Measurements from ENCODE around the gene BCR.
"Not testable (repeated sequence)": the region's sequence is repeated elsewhere in the genome, so short reads cannot be mapped to it uniquely, and the experiment has no call there.

The BCR gene

DNA sequence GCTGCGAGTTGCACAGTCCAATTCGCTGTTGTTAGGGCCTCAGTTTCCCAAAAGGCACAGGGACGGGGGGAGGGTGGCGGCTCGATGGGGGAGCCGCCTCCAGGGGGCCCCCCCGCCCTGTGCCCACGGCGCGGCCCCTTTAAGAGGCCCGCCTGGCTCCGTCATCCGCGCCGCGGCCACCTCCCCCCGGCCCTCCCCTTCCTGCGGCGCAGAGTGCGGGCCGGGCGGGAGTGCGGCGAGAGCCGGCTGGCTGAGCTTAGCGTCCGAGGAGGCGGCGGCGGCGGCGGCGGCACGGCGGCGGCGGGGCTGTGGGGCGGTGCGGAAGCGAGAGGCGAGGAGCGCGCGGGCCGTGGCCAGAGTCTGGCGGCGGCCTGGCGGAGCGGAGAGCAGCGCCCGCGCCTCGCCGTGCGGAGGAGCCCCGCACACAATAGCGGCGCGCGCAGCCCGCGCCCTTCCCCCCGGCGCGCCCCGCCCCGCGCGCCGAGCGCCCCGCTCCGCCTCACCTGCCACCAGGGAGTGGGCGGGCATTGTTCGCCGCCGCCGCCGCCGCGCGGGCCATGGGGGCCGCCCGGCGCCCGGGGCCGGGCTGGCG lies at the start of gene BCR:
Gene BCR, plus strand, starts transcription at position 209 of the 592 bp plus-strand sequence. CDS start 452 bp downstream, outside the sequence.
- in situ Hi-C loops (cut with HindIII; ENCODE audit: low sequenced_read_pairs), result no loop called here

DNA sequence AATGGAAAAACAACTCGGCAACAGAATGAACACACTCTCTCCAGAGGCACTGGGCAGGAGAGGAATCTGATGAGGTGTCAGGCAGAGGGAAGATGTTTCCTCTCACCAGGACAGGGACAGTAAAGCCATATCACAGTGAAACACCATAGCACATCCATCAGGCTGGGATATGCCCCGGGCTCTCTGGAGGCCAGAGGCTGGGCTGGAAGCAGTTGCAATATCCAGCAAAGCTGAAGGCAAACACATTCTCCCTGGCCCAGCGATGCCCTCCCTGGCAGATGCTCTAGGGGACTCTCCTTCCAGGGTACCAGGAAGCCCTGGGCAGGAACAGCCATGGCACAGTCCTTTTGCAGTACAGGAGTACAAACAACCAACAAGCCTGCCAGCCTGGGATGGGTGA lies 49.6 kb upstream of the BCR start:
- in situ Hi-C loops (cut with HindIII; ENCODE audit: low sequenced_read_pairs), result no loop called here

DNA sequence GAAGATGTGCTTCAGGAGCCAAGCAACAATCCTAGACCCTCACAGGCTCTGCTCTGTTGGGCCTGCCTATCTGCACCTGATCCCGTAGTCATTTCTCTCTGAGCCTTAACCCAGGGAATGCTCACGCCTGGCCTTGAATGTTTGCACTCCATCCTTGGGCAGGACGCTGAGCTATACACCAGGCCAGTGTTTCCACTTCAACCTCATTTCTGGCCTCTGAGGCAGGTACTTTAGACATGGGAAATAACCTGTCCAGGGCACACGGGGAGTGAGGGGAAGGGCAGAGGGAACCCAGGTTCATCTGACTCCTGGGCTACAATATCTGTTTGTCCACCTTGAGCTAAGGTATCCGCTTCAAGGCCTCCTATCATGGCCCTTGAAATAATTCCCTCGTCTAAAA lies 48.4 kb upstream of the BCR start:
- in situ Hi-C loops (cut with HindIII; ENCODE audit: low sequenced_read_pairs), result no loop called here

DNA sequence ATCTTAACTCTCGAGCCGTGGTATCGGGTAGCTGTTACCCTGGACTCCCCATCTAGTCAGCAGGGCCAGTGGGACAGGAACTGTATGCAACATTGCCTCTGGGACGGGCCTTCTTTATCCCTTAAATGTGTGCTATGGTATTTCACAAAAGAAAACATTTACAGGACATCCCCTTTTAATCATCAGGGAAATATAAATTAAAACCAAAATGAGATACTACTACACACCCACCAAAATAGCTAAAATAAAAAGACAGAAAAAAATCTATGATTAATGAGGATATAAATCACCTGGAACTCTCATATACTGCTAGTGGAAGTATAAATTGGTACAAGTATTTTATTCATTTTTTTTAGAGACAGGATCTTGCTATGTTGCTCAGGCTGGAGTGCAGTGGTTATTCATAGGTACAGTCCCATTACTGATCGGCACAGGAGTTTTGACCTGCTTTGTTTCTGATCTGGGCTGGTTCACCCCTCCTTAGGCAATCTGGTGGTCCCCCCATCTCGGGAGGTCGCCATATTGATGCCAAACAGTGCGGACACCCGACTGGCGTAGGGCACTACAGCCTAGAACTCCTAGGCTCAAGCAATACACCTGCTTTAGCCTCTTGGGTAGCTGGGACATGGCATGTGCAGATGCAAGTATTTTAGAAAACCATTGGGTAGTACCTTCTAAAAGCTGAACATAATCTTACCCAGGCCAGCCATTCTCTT lies 47.8 kb upstream of the BCR start:
- in situ Hi-C loops (cut with HindIII; ENCODE audit: low sequenced_read_pairs), result no loop called here

GRCh38 chr22:23133922-23134321 lies 46.4 kb upstream of the BCR start:
- in situ Hi-C loops (cut with HindIII; ENCODE audit: low sequenced_read_pairs), result no loop called here

GRCh38 chr22:23136991-23137390 lies 43.3 kb upstream of the BCR start:
- in situ Hi-C loops (cut with HindIII; ENCODE audit: low sequenced_read_pairs), result not testable (repeated sequence)

GRCh38 chr22:23137468-23137867 lies 42.8 kb upstream of the BCR start:
- in situ Hi-C loops (cut with HindIII; ENCODE audit: low sequenced_read_pairs), result no loop called here

GRCh38 chr22:23137905-23138561 lies 42.3 kb upstream of the BCR start:
- in situ Hi-C loops (cut with HindIII; ENCODE audit: low sequenced_read_pairs), result no loop called here

GRCh38 chr22:23138584-23139435 lies 41.5 kb upstream of the BCR start:
- in situ Hi-C loops (cut with HindIII; ENCODE audit: low sequenced_read_pairs), result no loop called here

DNA sequence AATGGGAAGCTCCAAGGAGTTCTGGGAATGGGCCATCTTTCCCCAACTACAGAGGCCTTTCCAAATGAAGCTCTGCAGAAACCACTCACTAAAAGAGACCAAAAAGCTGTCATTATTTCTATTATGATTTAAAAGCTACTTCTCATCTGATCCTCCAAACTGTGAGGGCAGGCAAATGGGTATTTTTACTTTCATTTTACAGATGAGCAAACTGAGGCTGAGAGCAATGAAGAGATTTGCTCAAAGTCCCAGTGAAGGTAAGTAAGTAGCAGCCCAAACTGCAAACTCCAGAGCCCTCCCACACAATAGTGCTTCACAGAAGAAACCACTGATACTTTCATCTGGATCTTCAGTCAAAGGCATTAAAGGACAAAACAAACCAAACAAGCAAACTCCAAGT lies 39.9 kb upstream of the BCR start:
- in situ Hi-C loops (cut with HindIII; ENCODE audit: low sequenced_read_pairs), result no loop called here

DNA sequence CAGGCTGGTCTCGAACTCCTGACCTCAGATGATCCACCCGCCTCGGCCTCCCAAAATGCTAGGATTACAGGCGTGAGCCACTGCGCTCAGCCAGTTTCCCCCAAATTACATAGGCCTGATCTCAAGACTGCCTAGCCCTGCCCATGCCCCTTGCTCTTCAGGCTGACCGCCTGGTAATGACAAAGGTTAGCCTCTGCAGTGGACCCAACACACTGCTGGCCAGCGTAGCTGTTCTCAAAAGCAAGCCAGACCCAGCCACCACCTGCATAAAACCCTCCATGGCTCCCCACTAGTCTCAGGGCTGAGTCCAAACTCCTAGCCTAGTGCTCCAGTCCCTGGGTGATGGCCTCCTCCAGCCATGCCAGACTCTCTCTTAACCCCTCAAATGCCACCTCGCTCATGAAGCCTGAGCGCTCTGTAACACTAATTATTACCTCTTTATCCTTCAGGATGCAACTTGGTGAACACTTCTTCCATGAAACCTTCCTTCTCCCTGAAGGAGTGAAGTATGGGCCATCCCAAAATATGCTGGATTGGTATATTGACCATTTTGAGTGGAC lies 37.7 kb upstream of the BCR start:
- in situ Hi-C loops (cut with HindIII; ENCODE audit: low sequenced_read_pairs), result no loop called here

GRCh38 chr22:23143119-23143518 lies 37.2 kb upstream of the BCR start:
- in situ Hi-C loops (cut with HindIII; ENCODE audit: low sequenced_read_pairs), result no loop called here

- in situ Hi-C loops (cut with HindIII; ENCODE audit: low sequenced_read_pairs), result no loop called here
Measured at GRCh38 chr22:23144432-23144831, 35.9 kb upstream of the BCR start.

DNA sequence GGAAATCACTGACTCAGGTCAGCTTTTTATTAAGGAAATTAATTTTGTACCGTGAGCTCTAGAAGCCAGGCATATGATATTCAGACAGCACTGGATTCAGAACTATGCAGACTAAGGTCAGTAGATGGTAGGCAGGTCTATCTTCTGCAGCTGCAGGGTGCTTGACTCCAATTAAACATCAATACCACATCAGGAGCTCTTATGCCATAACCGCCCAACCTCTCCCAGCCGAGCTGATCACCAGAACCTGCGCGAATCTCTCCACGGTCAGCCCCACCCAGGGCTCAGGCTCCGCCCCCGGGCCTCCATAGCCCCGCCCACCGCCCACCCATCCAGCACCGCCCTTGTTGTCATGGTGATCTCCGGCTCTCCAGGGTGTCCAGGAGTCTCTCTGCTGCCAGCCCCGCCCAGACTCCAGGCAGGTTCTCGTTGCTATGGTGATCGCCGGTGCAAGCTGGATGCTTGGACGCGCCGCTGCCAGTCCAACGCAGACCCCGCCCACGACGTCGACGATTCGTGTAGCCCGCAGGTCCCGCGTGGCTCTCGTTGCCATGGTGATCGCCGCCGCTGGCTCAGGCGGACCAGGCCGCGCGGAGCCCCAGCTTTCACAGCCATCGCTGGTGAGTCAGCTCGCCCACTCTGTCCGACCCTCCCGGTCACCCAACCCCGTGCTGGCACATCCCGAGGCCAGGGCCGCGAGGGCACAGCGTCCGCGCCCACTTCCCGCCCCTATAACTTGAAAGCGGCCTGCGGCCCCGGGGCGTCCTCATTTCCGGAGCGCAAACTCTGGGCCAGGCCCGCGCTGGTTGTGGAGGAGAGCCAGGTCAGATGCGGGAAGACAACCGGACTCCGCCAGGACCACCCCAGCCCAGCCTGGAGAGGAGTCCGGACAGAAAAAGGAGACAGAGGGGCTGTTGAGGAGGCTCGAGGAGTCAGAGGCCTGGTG lies 35.1 kb upstream of the BCR start, which contains the start of gene RAB36:
Gene RAB36, plus strand, starts transcription at position 546 of the 946 bp plus-strand sequence. CDS start 1,140 bp downstream, outside the sequence.
- in situ Hi-C loops (cut with HindIII; ENCODE audit: low sequenced_read_pairs), result no loop called here

DNA sequence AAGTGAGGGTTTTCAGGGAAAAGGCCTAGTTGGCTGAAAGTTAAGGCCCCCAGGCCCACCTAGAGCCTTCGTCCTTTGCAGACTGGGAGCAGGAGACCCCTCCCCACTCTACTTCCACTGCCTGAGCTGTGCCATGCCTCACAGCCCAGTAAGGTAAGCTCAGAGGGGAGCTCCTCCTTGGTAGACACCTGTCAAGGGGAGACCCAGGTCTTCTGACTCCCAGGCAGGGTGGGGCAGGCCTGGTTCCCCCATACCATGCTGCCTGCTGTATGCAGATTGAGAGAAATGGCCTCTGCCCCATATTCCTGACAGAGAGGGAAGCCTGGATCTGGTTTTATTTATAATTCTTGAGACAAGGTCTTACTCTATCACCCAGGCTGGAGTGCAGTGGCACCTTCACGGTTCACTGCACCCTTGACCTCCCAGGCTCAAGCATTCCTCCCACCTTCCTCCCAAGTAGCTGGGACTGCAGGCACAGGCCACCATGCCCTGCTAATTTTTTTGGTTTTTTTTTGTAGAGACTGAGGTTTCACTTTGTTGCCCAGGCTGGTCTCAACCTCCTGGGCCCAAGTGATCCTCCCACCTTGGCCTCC lies 34.3 kb upstream of the BCR start:
- in situ Hi-C loops (cut with HindIII; ENCODE audit: low sequenced_read_pairs), result no loop called here

GRCh38 chr22:23146478-23147205 lies 33.7 kb upstream of the BCR start:
- in situ Hi-C loops (cut with HindIII; ENCODE audit: low sequenced_read_pairs), result no loop called here

- in situ Hi-C loops (cut with HindIII; ENCODE audit: low sequenced_read_pairs), result no loop called here
Measured at GRCh38 chr22:23147617-23148387, 32.5 kb upstream of the BCR start.

- in situ Hi-C loops (cut with HindIII; ENCODE audit: low sequenced_read_pairs), result no loop called here
Measured at GRCh38 chr22:23149743-23150238, 30.5 kb upstream of the BCR start.
